Upper lobe of right lung (tissue), 1 donor: ENCODE results near the gene LRP1B. TPM values are rescaled to one million over a fixed set of nuclear protein-coding genes. Genes with fewer than 3 reads are reported as not detected.

Experiments used
- ATAC-seq: fragments of 200-7000 bp; cut with Tn5 transposase; one replicate; pipeline ENCODE4 v1.9.1; 2020; ENCODE audit warnings: mild to moderate bottlenecking, moderate library complexity
- DNase-seq: peaks from one replicate; pipeline ENCODE4 v3.0.0-alpha.2; 2020
- H3K27ac ChIP-seq: fragments of 200-600 bp; one replicate; pipeline ENCODE4 v1.8.0; 2022
- H3K27me3 ChIP-seq: fragments of 200-600 bp; one replicate; pipeline ENCODE4 v1.8.0; 2022; ENCODE audit warnings: mild to moderate bottlenecking
- H3K36me3 ChIP-seq: fragments of 200-600 bp; one replicate; pipeline ENCODE4 v1.8.0; 2022
- H3K4me1 ChIP-seq: fragments of 200-600 bp; one replicate; pipeline ENCODE4 v1.8.0; 2022
- H3K4me3 ChIP-seq: fragments of 200-600 bp; one replicate; pipeline ENCODE4 v1.8.0; 2022; ENCODE audit warnings: mild to moderate bottlenecking
- H3K9me3 ChIP-seq: fragments of 200-600 bp; one replicate; pipeline ENCODE4 v1.8.0; 2022
- intact Hi-C: fragments of 100-400 bp; cut with DNase I; formaldehyde crosslinking; loops from one replicate; pipeline ENCODE4 v1.11.0; 2022
- total RNA-seq: library from RNA; stranded (reverse); fragmentation: NEBNext Ultra II Directional; extraction: Animal tissue kit (Norgen Biotek cat#: 25700); gene quantifications from one replicate; pipeline ENCODE4 v1.2.1, GENCODE V29; 2021
- TF ChIP-seq, protein P1 (sequence below): fragments of 200-600 bp; IDR thresholded peaks from one replicate; pipeline ENCODE4 v1.8.0; 2022; ENCODE audit warnings: antibody characterized with exemption
- donor health status: DM: no; HTN: yes; CAD: no; lungs with severe emphysema.

The LRP1B gene
- total RNA-seq, 1 donor from 2014 or later = 0.12 TPM

DNA sequence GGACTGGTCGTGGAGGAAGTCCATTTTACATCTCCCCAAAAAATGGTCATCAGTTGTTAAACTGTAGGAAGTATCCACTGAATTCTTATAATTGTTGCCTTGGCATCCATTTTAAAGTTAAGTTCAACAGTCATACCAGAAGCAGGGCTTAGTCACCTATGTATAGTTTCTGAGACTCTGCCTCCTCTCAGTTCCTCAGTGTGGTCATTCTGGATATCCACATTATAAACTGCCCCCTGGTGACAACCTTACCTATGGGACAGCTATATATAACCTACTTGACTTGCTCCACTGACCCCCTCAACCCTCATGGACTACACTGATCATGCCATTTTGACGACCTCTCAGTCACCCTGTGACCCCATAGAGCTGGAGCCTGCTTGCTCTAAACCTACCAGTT, 617.0 kb downstream of the LRP1B start:
- Histone ChIP-seq H3K4me3 (no peak overlapping the region), H3K4me1 (no peaks in the 10 kb centered on the region), H3K27ac (no peak overlapping the region), H3K9me3 (no peaks in the 10 kb centered on the region), H3K36me3 (no peaks in the 10 kb centered on the region), H3K27me3 (no peaks in the 10 kb centered on the region)
- DNase-seq (no peak), ATAC-seq (no peak)
- TF ChIP-seq, protein P1, sequence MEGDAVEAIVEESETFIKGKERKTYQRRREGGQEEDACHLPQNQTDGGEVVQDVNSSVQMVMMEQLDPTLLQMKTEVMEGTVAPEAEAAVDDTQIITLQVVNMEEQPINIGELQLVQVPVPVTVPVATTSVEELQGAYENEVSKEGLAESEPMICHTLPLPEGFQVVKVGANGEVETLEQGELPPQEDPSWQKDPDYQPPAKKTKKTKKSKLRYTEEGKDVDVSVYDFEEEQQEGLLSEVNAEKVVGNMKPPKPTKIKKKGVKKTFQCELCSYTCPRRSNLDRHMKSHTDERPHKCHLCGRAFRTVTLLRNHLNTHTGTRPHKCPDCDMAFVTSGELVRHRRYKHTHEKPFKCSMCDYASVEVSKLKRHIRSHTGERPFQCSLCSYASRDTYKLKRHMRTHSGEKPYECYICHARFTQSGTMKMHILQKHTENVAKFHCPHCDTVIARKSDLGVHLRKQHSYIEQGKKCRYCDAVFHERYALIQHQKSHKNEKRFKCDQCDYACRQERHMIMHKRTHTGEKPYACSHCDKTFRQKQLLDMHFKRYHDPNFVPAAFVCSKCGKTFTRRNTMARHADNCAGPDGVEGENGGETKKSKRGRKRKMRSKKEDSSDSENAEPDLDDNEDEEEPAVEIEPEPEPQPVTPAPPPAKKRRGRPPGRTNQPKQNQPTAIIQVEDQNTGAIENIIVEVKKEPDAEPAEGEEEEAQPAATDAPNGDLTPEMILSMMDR = no peak
- intact Hi-C loops = no loop called here

DNA sequence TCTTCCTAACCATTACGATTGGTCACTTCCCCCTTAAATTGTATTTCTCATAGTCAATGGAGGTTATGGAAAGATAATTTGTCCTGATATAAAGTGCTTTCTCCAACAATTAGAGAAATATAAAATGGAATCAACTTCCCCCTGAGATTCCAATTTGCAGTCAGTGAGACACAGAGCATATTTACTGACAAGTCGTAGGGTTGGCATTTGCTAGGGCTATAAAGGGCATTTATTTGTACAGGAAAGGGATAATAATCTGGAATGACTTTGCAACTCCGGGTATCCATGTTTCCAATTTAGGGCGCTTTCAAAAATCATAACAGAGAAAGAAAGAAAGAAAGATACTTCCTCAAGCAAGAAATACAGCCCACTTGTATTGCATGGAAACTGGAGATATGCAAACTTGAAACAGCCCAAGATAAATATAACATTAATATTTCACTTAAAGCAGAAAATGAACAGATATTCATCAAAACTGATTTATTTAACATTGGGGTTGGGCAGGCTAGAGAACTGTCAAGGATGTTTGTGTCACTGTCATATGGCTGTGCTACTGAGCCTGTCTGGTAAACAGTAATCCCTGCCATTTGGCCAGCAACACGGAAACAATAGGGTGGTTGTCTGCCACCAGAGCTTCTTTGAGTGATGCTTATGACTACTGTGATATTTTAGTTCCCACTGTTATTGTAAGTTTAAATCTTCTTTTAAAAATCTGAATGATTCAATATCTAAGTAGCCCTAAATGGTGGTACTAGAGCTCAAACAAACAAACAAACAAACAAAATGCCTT, 621.8 kb downstream of the LRP1B start:
- H3K27me3 ChIP-seq = no peaks in the 10 kb centered on the region
- no peak overlapping the region for H3K27ac ChIP-seq
- no peaks in the 10 kb centered on the region for H3K36me3 ChIP-seq
- no peak overlapping the region for H3K4me3 ChIP-seq
- no peaks in the 10 kb centered on the region for H3K4me1 ChIP-seq
- intact Hi-C loops = no loop called here
- TF ChIP-seq, protein P1 = no peak
- DNase-seq (no peak), ATAC-seq (no peak)
- no peaks in the 10 kb centered on the region for H3K9me3 ChIP-seq

DNA sequence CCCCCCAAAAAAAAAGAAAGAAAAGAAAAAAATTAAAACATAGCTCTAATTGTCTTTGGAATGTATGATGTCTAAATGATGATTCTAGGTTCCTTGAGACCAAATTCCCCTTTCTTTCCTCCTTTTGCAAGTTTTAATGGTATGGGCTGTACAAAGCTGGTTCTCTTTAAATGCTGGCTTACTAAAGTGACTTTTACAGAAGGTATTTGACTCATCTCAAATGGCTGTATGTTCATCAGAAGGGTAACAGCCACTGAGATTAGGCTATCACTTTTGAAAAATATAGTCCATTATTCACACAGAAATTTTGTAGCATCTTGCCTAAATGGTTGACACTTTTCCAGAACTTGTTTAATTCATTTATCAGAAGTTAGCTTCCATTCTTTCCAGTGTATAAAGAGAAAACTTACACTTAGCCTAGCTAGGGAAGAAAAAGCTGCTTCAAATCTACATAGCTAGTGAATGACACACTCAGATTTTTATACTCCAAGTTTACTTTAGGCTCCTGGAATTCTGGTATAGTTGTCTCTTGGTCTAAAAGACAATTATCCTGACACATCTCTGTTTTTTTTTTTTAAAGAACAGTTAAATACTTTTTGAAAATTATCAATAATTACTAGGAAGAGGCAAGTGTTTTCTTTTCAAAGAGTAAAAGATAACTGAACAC, 622.6 kb downstream of the LRP1B start:
- Histone ChIP-seq H3K27me3 (no peaks in the 10 kb centered on the region), H3K9me3 (no peaks in the 10 kb centered on the region), H3K36me3 (no peaks in the 10 kb centered on the region), H3K4me3 (no peak overlapping the region), H3K27ac (no peak overlapping the region), H3K4me1 (no peaks in the 10 kb centered on the region)
- TF ChIP-seq, protein P1 = no peak
- intact Hi-C loops = no loop called here
- DNase-seq = no peak
- ATAC-seq = no peak

GRCh38 chr2:141506135-141506534, 624.7 kb downstream of the LRP1B start:
- Histone ChIP-seq H3K4me3 (no peak overlapping the region), H3K9me3 (no peaks in the 10 kb centered on the region), H3K27ac (no peak overlapping the region), H3K27me3 (no peaks in the 10 kb centered on the region), H3K4me1 (no peaks in the 10 kb centered on the region), H3K36me3 (no peaks in the 10 kb centered on the region)
- DNase-seq (no peak), ATAC-seq (no peak)
- intact Hi-C loops = no loop called here
- TF ChIP-seq, protein P1 = no peak

GRCh38 chr2:141501752-141502151, 629.1 kb downstream of the LRP1B start:
- no peak for DNase-seq
- no peak for ATAC-seq
- TF ChIP-seq, protein P1 = no peak

More at GRCh38 chr2:141501752-141502151, 629.1 kb downstream of the LRP1B start:
- H3K36me3 ChIP-seq = no peaks in the 10 kb centered on the region
- H3K4me3 ChIP-seq = no peak overlapping the region
- intact Hi-C loops = no loop called here
- no peaks in the 10 kb centered on the region for H3K27me3 ChIP-seq
- no peaks in the 10 kb centered on the region for H3K9me3 ChIP-seq
- H3K27ac ChIP-seq = no peak overlapping the region
- H3K4me1 ChIP-seq = no peaks in the 10 kb centered on the region
